Esophagus (tissue), 2 donors: Measurements from ENCODE around the gene SEMA3G. TPM values are rescaled to one million over a fixed set of nuclear protein-coding genes. Genes with fewer than 3 reads are reported as not detected.
A peak's percentile ranks its signal among the peaks of the same experiment; 100 is the strongest.

Experiments used
- H3K27ac ChIP-seq, 2 donors: one replicate each; pipeline ENCODE4 v1.5.1; 2013; ENCODE audit warnings: low read depth in 2 of 2, mild to moderate bottlenecking in 2 of 2, inconsistent platforms in 1 of 2, low read length in 1 of 2, moderate library complexity in 1 of 2
- H3K27me3 ChIP-seq, 2 donors: one replicate each; pipeline ENCODE4 v1.6.1; 2013; ENCODE audit warnings: low read length in 2 of 2, control low read depth in 1 of 2, mild to moderate bottlenecking in 1 of 2; ENCODE audit not compliant: insufficient read depth in 2 of 2, control insufficient read depth in 1 of 2
- H3K36me3 ChIP-seq, 2 donors: one replicate each; pipeline ENCODE4 v1.6.1; 2013; ENCODE audit warnings: low read length in 1 of 2; ENCODE audit not compliant: control insufficient read depth in 2 of 2, insufficient read depth in 2 of 2
- H3K4me1 ChIP-seq, 2 donors: one replicate each; pipeline ENCODE4 v1.6.1; 2013; ENCODE audit warnings: low read length in 1 of 2; ENCODE audit not compliant: control insufficient read depth in 2 of 2, insufficient read depth in 2 of 2
- H3K4me3 ChIP-seq, 2 donors: one replicate each; pipeline ENCODE4 v1.5.1; 2013; ENCODE audit warnings: low read length in 2 of 2, mild to moderate bottlenecking in 2 of 2, low read depth in 1 of 2, moderate library complexity in 1 of 2
- H3K9me3 ChIP-seq, 2 donors: one replicate each; pipeline ENCODE4 v1.6.1; 2013; ENCODE audit warnings: mild to moderate bottlenecking in 2 of 2, low read depth in 1 of 2, low read length in 1 of 2, moderate library complexity in 1 of 2; ENCODE audit not compliant: control insufficient read depth in 2 of 2, insufficient read depth in 1 of 2
- WGBS, 2 donors: extraction: QIAGEN DNeasy Blood & Tissue Kit; methylation state at CpG; one replicate each; pipeline ENCODE4 v1.1.7; 2013; 5-methylcytosine and 5-hydroxymethylcytosine counted together
- polyA plus RNA-seq, 2 donors: library from polyadenylated mRNA; stranded (reverse); fragments of 200-250 nt; gene quantifications; one replicate each; pipeline ENCODE4 v1.2.3, GENCODE V29; 2013
- donor health status: healthy with polysubstance abuse.
- donor health status: Bipolar disorder and iron deficiency.

The SEMA3G gene
- polyA plus RNA-seq, 2 donors = 1.3 to 1.7 TPM

DNA sequence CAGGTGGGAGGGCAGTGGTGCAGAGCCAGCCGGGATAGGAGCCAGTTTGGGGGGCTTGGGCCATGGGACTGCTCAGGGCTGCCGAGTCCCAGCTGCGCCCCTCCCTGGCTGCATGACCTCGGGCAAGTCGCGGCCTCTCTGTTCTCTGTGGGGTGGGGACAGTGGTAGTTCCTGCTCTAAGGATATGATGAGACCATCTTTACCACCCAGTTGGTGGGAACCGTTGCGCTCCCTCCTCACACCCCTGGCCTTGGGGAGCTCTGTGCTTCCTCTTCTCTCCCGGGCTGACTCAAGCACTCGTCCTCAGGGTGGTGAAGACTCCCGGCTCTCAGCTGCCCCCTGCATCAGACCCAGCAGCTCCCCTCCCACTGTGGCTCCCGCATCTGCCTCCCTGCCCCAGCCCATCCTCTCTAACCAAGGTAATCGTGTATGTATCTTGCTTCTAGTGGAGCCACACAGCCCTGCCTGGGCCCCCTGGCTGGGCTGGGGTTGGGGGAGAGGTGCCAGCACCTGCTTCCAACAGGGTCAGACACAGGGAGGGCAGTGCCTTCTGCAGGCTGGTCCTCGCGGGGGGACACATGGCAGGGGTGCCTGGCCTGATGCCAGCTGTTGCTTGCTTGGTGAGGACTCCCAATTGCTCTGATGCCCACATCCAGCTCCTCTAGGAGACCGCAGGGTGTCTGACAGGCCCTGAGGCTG is 35.1 kb upstream of the SEMA3G start:
- Histone ChIP-seq H3K4me3 (no peak overlapping the region), H3K36me3 (peaks cover 29 to 74% of the 10 kb centered on the region in 2 donors), H3K9me3 (no peaks in the 10 kb centered on the region), H3K4me1 (peaks cover 4 to 19% of the 10 kb centered on the region in 2 donors), H3K27me3 (no peaks in the 10 kb centered on the region), H3K27ac (no peak overlapping the region)
- WGBS, 2 donors = 80 to 81% methylated on average over 15 to 16 of the region's 16 CpGs

DNA sequence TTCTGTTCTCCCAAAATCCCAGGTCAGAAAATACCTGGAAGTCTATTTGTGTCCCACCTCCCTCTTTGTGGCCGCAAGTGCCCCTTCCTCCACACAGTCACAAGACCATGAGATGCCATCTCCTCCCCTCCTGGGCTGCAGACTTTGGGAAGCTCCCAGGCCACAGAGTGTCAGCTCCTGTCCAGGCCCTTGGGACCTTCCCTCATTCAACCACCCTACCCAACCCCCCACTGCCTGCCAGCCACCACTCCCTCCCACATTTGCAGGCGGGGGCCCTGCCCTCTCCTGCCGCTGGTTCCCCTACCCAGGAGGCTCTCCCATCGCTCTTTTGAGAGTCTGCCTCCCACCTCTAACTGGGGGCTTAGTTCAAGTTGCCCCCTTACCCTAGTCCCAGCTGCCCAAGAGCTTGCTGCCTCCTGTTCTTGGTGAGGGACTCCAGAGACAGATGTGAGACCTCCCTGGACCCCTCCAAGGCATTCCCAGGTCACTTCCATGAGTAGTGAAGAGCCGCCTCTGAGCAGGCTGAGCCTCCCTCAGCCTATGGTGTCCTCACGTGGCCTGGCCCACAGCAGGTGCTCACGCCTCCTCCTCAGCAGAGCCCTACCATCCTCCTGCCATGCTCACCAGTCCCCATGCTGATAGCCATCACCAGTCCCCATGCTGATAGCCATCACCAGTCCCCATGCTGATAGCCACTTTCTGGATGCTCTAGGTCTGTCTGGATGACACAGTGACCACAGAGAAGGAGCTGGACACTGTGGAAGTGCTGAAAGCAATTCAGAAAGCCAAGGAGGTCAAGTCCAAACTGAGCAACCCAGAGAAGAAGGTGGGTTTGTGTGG is 34.4 kb upstream of the SEMA3G start:
- H3K36me3 ChIP-seq = peaks cover 29 to 70% of the 10 kb centered on the region in 2 donors
- WGBS, 2 donors = 93 to 95% methylated on average over 7 of the region's 7 CpGs
- H3K4me1 ChIP-seq = peaks cover 4 to 12% of the 10 kb centered on the region in 2 donors
- no peaks in the 10 kb centered on the region for H3K9me3 ChIP-seq
- H3K27me3 ChIP-seq = no peaks in the 10 kb centered on the region
- H3K27ac ChIP-seq = no peak overlapping the region
- no peak overlapping the region for H3K4me3 ChIP-seq

DNA sequence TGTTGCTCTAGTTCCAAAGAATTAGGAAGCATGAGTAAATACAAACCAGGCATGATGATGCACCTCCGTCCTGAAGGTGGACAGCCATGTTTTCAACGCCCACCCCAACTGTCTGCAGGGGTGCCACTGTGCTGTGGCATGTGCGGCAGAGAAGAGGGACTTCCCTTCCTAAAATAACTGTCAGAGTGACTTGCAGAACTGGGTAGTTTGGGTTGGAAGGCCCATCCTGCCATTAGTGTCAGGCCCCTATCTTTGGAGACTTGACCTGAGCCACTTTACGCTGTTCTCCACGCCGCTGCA is 32.8 kb upstream of the SEMA3G start:
- no peak overlapping the region for H3K27ac ChIP-seq
- peaks cover 37 to 79% of the 10 kb centered on the region in 2 donors for H3K36me3 ChIP-seq
- H3K4me3 ChIP-seq = no peak overlapping the region
- peaks cover 0 to 2% of the 10 kb centered on the region in 2 donors for H3K4me1 ChIP-seq
- no peaks in the 10 kb centered on the region for H3K27me3 ChIP-seq
- WGBS, 2 donors = 93 to 96% methylated on average over 6 of the region's 6 CpGs
- peaks cover 0 to 2% of the 10 kb centered on the region in 2 donors for H3K9me3 ChIP-seq

DNA sequence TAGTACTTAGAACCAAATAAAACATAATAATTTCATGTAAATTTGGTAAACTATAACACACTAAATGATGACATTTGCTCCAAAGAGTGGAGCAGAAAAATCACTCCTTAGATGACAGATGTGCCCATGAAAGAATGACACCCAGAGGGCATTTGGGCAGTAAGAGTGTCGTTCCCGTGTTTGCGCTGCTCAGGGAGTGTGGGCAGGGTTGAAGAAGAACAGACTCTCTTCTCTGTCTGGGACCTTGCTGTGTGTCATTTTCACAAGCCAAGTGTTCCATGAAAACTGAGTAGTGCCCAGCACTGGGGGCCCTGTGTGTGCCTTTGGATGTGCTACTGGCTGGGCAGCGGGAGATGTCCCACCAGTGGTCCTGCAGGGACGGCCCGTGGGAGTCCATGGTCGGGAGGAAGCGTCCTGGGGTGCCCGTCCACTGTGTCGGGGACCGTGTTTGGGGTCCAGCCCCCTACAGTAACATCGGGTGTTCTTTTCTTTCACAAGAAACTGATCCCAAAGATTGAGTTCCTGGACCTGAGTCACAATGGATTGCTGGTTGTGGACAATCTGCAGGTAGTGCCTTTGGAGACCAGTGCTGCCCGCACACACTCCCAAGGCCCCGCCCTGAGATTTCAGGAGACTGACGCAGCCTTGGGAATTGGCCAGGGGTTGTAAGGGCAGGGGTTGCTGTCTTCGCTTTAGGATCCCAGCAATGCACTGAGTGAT is 32.3 kb upstream of the SEMA3G start:
- H3K27ac ChIP-seq = no peak overlapping the region
- peaks cover 41 to 78% of the 10 kb centered on the region in 2 donors for H3K36me3 ChIP-seq
- H3K4me1 ChIP-seq = peaks cover 0 to 4% of the 10 kb centered on the region in 2 donors
- 90 to 94% methylated on average over 16 of the region's 16 CpGs for WGBS, 2 donors
- peaks cover 0 to 2% of the 10 kb centered on the region in 2 donors for H3K9me3 ChIP-seq
- H3K27me3 ChIP-seq = no peaks in the 10 kb centered on the region
- no peak overlapping the region for H3K4me3 ChIP-seq

DNA sequence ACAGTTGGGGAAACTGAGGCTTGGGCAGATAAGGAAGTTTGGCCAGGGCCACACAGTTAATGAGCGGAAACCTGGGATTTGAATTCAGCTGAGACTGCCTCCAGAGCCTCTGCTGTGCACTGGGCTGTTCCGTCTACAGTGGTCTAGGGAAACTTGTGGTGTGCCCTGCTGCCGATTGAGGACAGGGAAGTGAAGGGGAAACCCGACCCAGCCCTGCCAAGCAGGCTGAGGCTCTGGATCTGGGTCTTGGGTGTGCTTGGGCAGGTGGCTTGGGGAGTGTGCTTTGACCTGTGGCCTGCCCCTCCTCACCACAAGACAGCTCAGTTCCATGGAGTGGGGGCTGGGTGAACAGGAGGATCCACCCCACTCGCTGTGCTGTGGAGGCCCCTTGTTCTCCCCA is 28.1 kb upstream of the SEMA3G start:
- Histone ChIP-seq H3K9me3 (peaks cover 0 to 2% of the 10 kb centered on the region in 2 donors), H3K4me3 (no peak overlapping the region), H3K27me3 (no peaks in the 10 kb centered on the region), H3K36me3 (peaks cover 18 to 49% of the 10 kb centered on the region in 2 donors), H3K4me1 (peaks cover 3 to 19% of the 10 kb centered on the region in 2 donors), H3K27ac (no peak overlapping the region)
- 81 to 84% methylated on average over 5 of the region's 5 CpGs for WGBS, 2 donors

DNA sequence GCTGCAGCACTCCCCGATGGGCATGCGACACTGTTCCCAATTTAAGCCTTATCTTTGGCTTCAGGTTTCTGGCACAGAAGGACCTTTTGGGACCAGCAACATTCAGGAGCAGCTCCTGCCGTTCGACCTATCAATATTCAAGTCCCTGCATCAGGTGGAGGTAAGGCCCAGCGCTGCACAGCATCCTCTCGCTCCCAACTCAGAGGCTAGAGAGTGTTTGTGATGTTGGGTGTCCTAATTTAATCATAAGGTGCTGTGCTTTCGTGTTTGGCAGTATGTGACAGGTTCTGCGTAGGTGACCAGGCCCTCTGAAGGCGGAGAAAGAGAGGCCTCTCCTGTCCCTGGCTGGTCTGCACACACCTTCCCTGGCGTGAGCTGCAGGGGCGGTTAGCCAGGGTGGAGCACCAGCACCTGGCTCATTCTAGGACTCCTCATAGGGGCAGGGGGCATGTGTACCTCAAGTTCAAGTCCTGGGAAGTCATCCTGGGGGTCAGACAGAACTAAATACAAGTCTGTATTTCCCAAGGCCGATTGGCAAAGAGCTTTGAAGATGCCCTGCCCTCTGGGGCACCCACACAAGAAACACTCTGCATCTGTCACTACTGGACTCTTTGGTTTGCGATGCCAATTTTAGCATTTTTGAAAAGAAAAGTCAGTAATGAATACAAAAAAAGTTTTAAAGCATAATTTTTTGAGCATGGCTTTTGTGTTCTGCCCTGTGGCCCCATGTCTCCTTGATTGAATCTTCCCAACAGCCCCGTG is 27.5 kb upstream of the SEMA3G start:
- H3K36me3 ChIP-seq = peaks cover 12 to 47% of the 10 kb centered on the region in 2 donors
- no peaks in the 10 kb centered on the region for H3K27me3 ChIP-seq
- H3K4me3 ChIP-seq = no peak overlapping the region
- H3K27ac ChIP-seq = no peak overlapping the region
- WGBS, 2 donors = 70 to 77% methylated on average over 14 of the region's 14 CpGs
- H3K4me1 ChIP-seq = peaks cover 3 to 19% of the 10 kb centered on the region in 2 donors
- peaks cover 0 to 2% of the 10 kb centered on the region in 2 donors for H3K9me3 ChIP-seq

DNA sequence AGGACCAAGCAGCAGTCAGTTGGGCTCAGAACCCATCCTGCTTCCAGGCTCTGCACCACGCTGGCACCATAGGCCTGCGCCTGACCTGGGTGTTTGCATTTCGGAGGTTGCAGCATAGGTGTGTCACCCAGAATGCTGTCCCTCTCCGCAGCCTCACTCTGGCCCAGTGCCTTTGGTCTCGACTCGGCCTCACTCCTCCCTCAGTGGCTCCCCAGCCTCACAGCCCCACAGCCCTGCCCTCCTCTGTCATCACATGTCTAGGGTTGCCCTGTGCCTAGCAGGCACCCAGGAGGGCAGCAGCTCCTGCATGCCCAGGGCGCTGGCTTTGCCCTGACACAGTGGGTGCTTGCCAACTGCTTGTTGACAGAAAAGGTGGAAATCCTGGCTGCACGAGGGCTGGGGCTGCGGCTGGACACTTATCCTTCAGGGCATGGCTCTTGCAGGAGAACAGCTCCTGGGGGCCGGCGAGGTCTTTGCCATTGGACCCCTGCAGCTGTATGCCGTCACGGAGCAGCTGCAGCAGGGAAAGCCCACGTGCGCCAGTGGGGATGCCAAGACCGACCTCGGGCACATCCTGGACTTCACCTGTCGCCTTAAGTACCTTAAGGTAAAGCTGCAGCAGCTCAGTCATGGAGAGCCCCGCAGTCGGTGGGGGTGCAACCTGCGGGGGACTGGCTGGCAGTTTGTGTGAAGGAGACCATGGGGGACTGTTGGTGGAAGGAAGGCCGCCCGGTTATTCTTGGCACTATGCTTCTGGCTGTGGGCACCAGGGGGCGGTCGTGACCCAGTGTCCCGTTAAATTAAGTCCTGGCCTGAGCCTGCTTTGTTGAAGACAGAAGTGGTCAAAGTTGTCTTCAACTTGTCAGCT is 26.7 kb upstream of the SEMA3G start:
- Histone ChIP-seq H3K27me3 (no peaks in the 10 kb centered on the region), H3K4me3 (no peak overlapping the region), H3K4me1 (peaks cover 3 to 19% of the 10 kb centered on the region in 2 donors), H3K9me3 (peaks cover 0 to 2% of the 10 kb centered on the region in 2 donors), H3K27ac (peak overlapping the region in 1 of 2 donors; percentile 19), H3K36me3 (peaks cover 12 to 43% of the 10 kb centered on the region in 2 donors)
- 40 to 47% methylated on average over 26 of the region's 26 CpGs for WGBS, 2 donors

DNA sequence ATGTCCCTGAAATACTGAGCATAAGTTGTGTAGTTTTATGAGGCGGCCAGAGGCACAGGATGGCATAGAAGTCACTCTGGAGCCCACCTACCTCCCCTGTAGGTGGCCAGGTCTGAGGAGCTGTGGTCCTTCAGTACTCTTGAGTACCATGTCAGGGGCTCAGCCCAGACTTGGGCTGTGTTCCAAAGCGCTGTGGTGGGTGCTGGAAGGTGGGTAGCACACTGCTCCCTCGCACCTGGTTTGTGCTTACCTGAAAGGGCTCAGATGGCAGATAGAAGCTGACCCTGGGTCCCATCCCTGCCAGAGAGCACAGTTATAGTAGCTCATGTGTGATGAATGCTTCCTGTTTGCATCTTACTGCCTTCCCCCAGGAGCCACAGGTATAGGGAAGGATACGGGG is 26.0 kb upstream of the SEMA3G start:
- Histone ChIP-seq H3K4me1 (peaks cover 3 to 19% of the 10 kb centered on the region in 2 donors), H3K4me3 (no peak overlapping the region), H3K27me3 (no peaks in the 10 kb centered on the region), H3K9me3 (peaks cover 0 to 2% of the 10 kb centered on the region in 2 donors), H3K27ac (peak overlapping the region in 1 of 2 donors; percentile 19), H3K36me3 (peaks cover 12 to 38% of the 10 kb centered on the region in 2 donors)
- WGBS, 2 donors = 79 to 95% methylated on average over 4 of the region's 4 CpGs
